ENCODE results near the gene TFAM.

Gene TFAM

DNA sequence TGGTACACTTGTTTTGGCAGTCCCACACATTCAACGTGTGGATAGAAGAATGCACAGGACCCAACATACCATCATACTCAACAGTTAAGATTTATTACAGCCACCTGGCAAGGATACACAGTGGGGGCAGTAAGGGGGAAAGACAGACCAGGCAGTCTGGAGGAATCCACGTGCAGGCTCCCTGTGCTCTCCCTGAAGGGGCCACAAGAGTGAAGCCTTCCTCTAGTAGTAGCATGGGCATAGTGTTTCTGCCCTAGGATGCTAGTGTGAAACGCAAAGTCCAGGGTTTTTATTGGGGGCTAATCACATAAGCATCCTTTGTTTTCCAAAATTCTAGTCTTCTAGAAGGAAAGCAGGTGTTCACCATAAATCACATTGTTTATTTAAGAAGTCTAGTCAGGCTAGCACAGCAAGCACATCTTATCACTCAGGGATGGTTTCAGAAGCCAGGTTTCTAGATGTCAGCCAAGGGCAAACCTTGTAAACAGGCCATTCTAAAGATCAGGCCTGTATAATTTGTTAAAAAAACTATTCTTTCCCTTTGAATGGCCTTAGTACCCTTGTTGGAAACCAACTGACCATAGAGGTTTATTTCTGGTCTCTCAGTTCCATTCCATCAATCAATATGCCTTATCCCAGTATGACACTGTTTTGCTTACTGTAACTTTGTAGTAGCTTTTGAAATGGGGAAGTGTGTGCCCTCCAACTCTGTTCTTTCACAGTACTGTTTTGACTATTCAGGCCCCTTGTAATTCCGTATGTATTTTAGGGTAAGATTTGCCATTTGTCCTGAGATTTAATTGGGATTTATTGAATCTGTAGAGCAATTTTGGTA, 12.4 kb upstream of the TFAM start:
- no peak overlapping the region for H3K4me3 ChIP-seq (ENCODE audit: low read depth, low read length)
- DNase-seq (ENCODE audit: low read depth) = no peak
- TF ChIP-seq, protein P1, sequence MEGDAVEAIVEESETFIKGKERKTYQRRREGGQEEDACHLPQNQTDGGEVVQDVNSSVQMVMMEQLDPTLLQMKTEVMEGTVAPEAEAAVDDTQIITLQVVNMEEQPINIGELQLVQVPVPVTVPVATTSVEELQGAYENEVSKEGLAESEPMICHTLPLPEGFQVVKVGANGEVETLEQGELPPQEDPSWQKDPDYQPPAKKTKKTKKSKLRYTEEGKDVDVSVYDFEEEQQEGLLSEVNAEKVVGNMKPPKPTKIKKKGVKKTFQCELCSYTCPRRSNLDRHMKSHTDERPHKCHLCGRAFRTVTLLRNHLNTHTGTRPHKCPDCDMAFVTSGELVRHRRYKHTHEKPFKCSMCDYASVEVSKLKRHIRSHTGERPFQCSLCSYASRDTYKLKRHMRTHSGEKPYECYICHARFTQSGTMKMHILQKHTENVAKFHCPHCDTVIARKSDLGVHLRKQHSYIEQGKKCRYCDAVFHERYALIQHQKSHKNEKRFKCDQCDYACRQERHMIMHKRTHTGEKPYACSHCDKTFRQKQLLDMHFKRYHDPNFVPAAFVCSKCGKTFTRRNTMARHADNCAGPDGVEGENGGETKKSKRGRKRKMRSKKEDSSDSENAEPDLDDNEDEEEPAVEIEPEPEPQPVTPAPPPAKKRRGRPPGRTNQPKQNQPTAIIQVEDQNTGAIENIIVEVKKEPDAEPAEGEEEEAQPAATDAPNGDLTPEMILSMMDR (IDR thresholded peaks at IDR 0.05; ENCODE audit: low read depth, low read length, missing control alignments) = no peak

DNA sequence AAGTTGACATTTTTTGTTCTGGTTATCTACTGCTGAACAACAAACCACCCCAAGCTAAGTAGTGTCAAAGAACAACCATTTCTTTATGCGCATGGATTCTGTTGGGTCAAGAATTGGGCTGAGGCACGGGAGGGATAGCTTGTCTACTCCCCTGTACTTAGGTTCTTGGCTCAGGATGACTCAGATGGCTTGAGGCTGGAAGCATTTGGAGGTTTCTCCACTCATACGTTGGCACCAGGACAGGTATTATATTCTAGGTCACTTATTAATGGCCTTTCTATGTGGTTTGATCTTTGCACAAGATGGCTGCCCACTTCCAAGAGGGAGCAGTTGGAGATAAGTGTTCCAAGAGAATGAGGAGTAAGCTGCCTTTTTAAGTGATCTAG, 11.8 kb upstream of the TFAM start:
- DNase-seq (ENCODE audit: low read depth) = no peak
- no peak overlapping the region for H3K4me3 ChIP-seq (ENCODE audit: low read depth, low read length)
- TF ChIP-seq, protein P1 (IDR thresholded peaks at IDR 0.05; ENCODE audit: low read depth, low read length, missing control alignments) = no peak

GRCh38 chr10:58382489-58382995, 2.7 kb upstream of the TFAM start:
- H3K4me3 ChIP-seq (ENCODE audit: low read depth, low read length) = no peak overlapping the region
- TF ChIP-seq, protein P1 (IDR thresholded peaks at IDR 0.05; ENCODE audit: low read depth, low read length, missing control alignments) = no peak
- DNase-seq (ENCODE audit: low read depth) = no peak

GRCh38 chr10:58384095-58384494, 1.1 kb upstream of the TFAM start:
- TF ChIP-seq, protein P1 (IDR thresholded peaks at IDR 0.05; ENCODE audit: low read depth, low read length, missing control alignments) = no peak
- H3K4me3 ChIP-seq (ENCODE audit: low read depth, low read length) = peak overlapping the region; percentile 72; the same call in 1 of the 2 replicates
- DNase-seq (ENCODE audit: low read depth) = peak; percentile 43

GRCh38 chr10:58384544-58384998, 639 bp upstream of the TFAM start:
- TF ChIP-seq, protein P1 (IDR thresholded peaks at IDR 0.05; ENCODE audit: low read depth, low read length, missing control alignments) = no peak
- H3K4me3 ChIP-seq (ENCODE audit: low read depth, low read length) = peak overlapping the region; percentile 72
- DNase-seq (ENCODE audit: low read depth) = no peak

DNA sequence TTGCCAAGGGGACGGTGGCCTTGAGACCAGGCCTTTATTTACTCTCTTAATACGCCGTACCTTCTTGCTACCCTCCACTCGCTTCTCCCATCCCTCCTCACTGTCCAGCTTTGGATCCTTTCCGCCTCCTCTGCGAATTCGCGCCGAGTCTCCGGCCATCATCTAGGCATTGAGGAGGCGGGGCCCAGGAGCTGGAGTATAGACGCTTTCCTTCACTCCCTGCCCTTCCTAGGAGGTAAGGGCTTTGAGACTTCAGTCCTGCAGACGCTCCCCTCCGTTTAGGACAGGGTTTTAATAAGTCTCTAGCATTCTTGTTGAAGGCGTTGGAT, 538 bp downstream of the TFAM start:
- H3K4me3 ChIP-seq (ENCODE audit: low read depth, low read length) = peak overlapping the region; percentile 72
- TF ChIP-seq, protein P1 (IDR thresholded peaks at IDR 0.05; ENCODE audit: low read depth, low read length, missing control alignments) = no peak
- DNase-seq (ENCODE audit: low read depth) = no peak

DNA sequence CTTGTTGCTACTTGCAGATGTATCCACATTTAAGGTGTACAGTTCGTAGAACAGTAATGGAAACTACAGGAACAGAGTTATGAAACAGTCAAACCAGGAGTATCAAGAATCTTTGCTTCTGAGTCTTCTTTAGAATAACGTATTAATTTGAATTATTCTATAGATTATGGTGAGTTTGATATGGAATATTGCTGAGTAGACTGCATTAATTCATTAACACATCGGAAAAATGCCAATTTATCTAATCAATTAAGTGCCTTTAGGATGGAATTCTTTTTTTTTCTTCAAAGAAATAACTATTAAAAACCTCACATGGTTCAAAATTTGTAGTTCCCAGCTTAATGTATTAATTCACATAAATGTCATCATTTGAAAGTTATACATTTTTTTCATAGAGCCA, 3.8 kb downstream of the TFAM start:
- TF ChIP-seq, protein P1 (IDR thresholded peaks at IDR 0.05; ENCODE audit: low read depth, low read length, missing control alignments) = no peak
- DNase-seq (ENCODE audit: low read depth) = no peak
- H3K4me3 ChIP-seq (ENCODE audit: low read depth, low read length) = no peak overlapping the region

Data from GM12864 (cell line).